HUES64 (cell line): Measurements from ENCODE around the gene ROR2.

Experiments used
- H3K27ac ChIP-seq: 2 replicates; pipeline ENCODE4 v1.7.0; 2013; ENCODE audit warnings: low read depth, low read length, inconsistent platforms
- H3K27me3 ChIP-seq: 2 replicates; pipeline ENCODE4 v1.6.1; 2013; ENCODE audit warnings: mild to moderate bottlenecking, low read length; ENCODE audit not compliant: insufficient read depth
- H3K36me3 ChIP-seq: 2 replicates; pipeline ENCODE4 v1.6.1; 2013; ENCODE audit warnings: mild to moderate bottlenecking, low read length; ENCODE audit not compliant: insufficient read depth
- H3K4me1 ChIP-seq: 2 replicates; pipeline ENCODE4 v1.6.1; 2013; ENCODE audit warnings: mild to moderate bottlenecking, low read length, moderate library complexity; ENCODE audit not compliant: insufficient read depth
- H3K4me3 ChIP-seq: 2 replicates; pipeline ENCODE4 v1.5.1; 2013; ENCODE audit warnings: mild to moderate bottlenecking, low read length, moderate library complexity
- H3K9ac ChIP-seq: 2 replicates; pipeline ENCODE4 v1.6.1; 2013; ENCODE audit warnings: mild to moderate bottlenecking, low read depth, low read length
- H3K9me3 ChIP-seq: 2 replicates; pipeline ENCODE4 v1.6.1; 2013; ENCODE audit warnings: low read depth, low read length; ENCODE audit not compliant: insufficient read depth
- WGBS: fragments of 150-250, 120-280 bp; methylation state at CpG from one replicate; pipeline ENCODE4 v1.1.7; 2013; ENCODE audit warnings: missing lambda C conversion rate; 5-methylcytosine and 5-hydroxymethylcytosine counted together

The ROR2 gene

GRCh38 chr9:91937056-91937455 is 13.0 kb downstream of the ROR2 start:
- H3K27me3 ChIP-seq: no peaks in the 10 kb centered on the region
- H3K4me1 ChIP-seq: peaks cover 19% of the 10 kb centered on the region; the same call in 1 of the 2 replicates
- no peak overlapping the region for H3K4me3 ChIP-seq
- 93% methylated on average over 9 of the region's 9 CpGs for WGBS
- peaks cover 3% of the 10 kb centered on the region; the same call in 1 of the 2 replicates for H3K9me3 ChIP-seq
- H3K36me3 ChIP-seq: no peaks in the 10 kb centered on the region
- H3K27ac ChIP-seq: no peak overlapping the region
- no peak overlapping the region for H3K9ac ChIP-seq

- Histone ChIP-seq H3K9me3 (peaks cover 14% of the 10 kb centered on the region), H3K27ac (peak overlapping the region; percentile 10; the same call in 1 of the 2 replicates), H3K36me3 (no peaks in the 10 kb centered on the region), H3K4me1 (peaks cover 19% of the 10 kb centered on the region; the same call in 1 of the 2 replicates), H3K27me3 (no peaks in the 10 kb centered on the region), H3K9ac (no peak overlapping the region), H3K4me3 (no peak overlapping the region)
- WGBS: 92% methylated on average over 13 of the region's 13 CpGs
These were observed 14.1 kb downstream of the ROR2 start for GRCh38 chr9:91935805-91936514.

GRCh38 chr9:91935066-91935749 is 14.8 kb downstream of the ROR2 start:
- Histone ChIP-seq H3K9me3 (peaks cover 21% of the 10 kb centered on the region), H3K36me3 (no peaks in the 10 kb centered on the region), H3K4me1 (peaks cover 17% of the 10 kb centered on the region; the same call in 1 of the 2 replicates), H3K27me3 (no peaks in the 10 kb centered on the region), H3K9ac (no peak overlapping the region), H3K4me3 (no peak overlapping the region), H3K27ac (no peak overlapping the region)
- WGBS: 66% methylated on average over 13 of the region's 13 CpGs

GRCh38 chr9:91934654-91935053 is 15.4 kb downstream of the ROR2 start:
- H3K4me3 ChIP-seq: no peak overlapping the region
- peaks cover 27% of the 10 kb centered on the region for H3K9me3 ChIP-seq
- no peak overlapping the region for H3K27ac ChIP-seq
- no peaks in the 10 kb centered on the region for H3K27me3 ChIP-seq
- H3K9ac ChIP-seq: no peak overlapping the region
- no peaks in the 10 kb centered on the region for H3K36me3 ChIP-seq
- H3K4me1 ChIP-seq: peaks cover 12% of the 10 kb centered on the region; the same call in 1 of the 2 replicates
- WGBS: 83% methylated on average over 3 of the region's 3 CpGs

GRCh38 chr9:91933556-91934352 is 16.3 kb downstream of the ROR2 start:
- Histone ChIP-seq H3K9ac (no peak overlapping the region), H3K27me3 (no peaks in the 10 kb centered on the region), H3K4me1 (peaks cover 7% of the 10 kb centered on the region; the same call in 1 of the 2 replicates), H3K4me3 (no peak overlapping the region), H3K36me3 (no peaks in the 10 kb centered on the region), H3K27ac (no peak overlapping the region), H3K9me3 (peaks cover 32% of the 10 kb centered on the region)
- WGBS: 89% methylated on average over 8 of the region's 8 CpGs

GRCh38 chr9:91930475-91930874 is 19.6 kb downstream of the ROR2 start:
- WGBS: 91% methylated on average over 3 of the region's 3 CpGs

GRCh38 chr9:91929331-91929730 is 20.7 kb downstream of the ROR2 start:
- 95% methylated on average over 7 of the region's 7 CpGs for WGBS
- no peaks in the 10 kb centered on the region for H3K27me3 ChIP-seq
- no peak overlapping the region for H3K27ac ChIP-seq
- no peaks in the 10 kb centered on the region for H3K36me3 ChIP-seq
- H3K4me1 ChIP-seq: no peaks in the 10 kb centered on the region
- peaks cover 32% of the 10 kb centered on the region for H3K9me3 ChIP-seq
- no peak overlapping the region for H3K4me3 ChIP-seq
- no peak overlapping the region for H3K9ac ChIP-seq

More at GRCh38 chr9:91930475-91930874, 19.6 kb downstream of the ROR2 start:
- Histone ChIP-seq H3K9ac (no peak overlapping the region), H3K9me3 (peaks cover 32% of the 10 kb centered on the region), H3K4me3 (no peak overlapping the region), H3K27me3 (no peaks in the 10 kb centered on the region), H3K4me1 (peaks cover 7% of the 10 kb centered on the region; the same call in 1 of the 2 replicates), H3K36me3 (no peaks in the 10 kb centered on the region), H3K27ac (no peak overlapping the region)

- H3K27ac ChIP-seq: no peak overlapping the region
- no peaks in the 10 kb centered on the region for H3K4me1 ChIP-seq
- no peak overlapping the region for H3K9ac ChIP-seq
- H3K36me3 ChIP-seq: no peaks in the 10 kb centered on the region
- peaks cover 32% of the 10 kb centered on the region for H3K9me3 ChIP-seq
- no peak overlapping the region for H3K4me3 ChIP-seq
- no peaks in the 10 kb centered on the region for H3K27me3 ChIP-seq
- 82% methylated on average over 8 of the region's 8 CpGs for WGBS
These were observed 22.0 kb downstream of the ROR2 start for GRCh38 chr9:91927922-91928510.

- Histone ChIP-seq H3K4me3 (no peak overlapping the region), H3K4me1 (peaks cover 18% of the 10 kb centered on the region), H3K27me3 (peaks cover 17% of the 10 kb centered on the region), H3K36me3 (no peaks in the 10 kb centered on the region), H3K9ac (no peak overlapping the region), H3K9me3 (no peaks in the 10 kb centered on the region), H3K27ac (no peak overlapping the region)
- WGBS: 84% methylated on average over 6 of the region's 6 CpGs
These were observed 25.9 kb downstream of the ROR2 start for GRCh38 chr9:91924090-91924489.

GRCh38 chr9:91923145-91923544 is 26.9 kb downstream of the ROR2 start:
- no peak overlapping the region for H3K4me3 ChIP-seq
- H3K9ac ChIP-seq: no peak overlapping the region
- 100% methylated on average over 1 of the region's 1 CpG for WGBS
- H3K4me1 ChIP-seq: peaks cover 18% of the 10 kb centered on the region
- H3K9me3 ChIP-seq: no peaks in the 10 kb centered on the region
- no peaks in the 10 kb centered on the region for H3K36me3 ChIP-seq
- peaks cover 17% of the 10 kb centered on the region for H3K27me3 ChIP-seq
- no peak overlapping the region for H3K27ac ChIP-seq
